ENCODE data around the gene CFAP221.
A peak's percentile ranks its signal among the peaks of the same experiment; 100 is the strongest.

CFAP221 gene

GRCh38 chr2:119694470-119694844 is 150.2 kb downstream of the CFAP221 start:
- H3K4me3 Mint-ChIP-seq, result no peak overlapping the region
- H3K27me3 Mint-ChIP-seq (ENCODE audit: low read depth, poor library complexity), result peaks cover 4% of the 10 kb centered on the region
- DNase-seq, result no peak
- peaks cover 4% of the 10 kb centered on the region for H3K36me3 Mint-ChIP-seq (ENCODE audit: low read depth)
- no peaks in the 10 kb centered on the region for H3K9me3 Mint-ChIP-seq
- no peak for TF ChIP-seq CTCF (IDR thresholded peaks at IDR 0.05)
- H3K4me1 Mint-ChIP-seq, result peaks cover 33% of the 10 kb centered on the region
- no peak overlapping the region for H3K27ac Mint-ChIP-seq

GRCh38 chr2:119694845-119695521 is 150.7 kb downstream of the CFAP221 start:
- Mint-ChIP-seq H3K9me3 (no peaks in the 10 kb centered on the region), H3K27me3 (ENCODE audit: low read depth, poor library complexity) (peaks cover 6% of the 10 kb centered on the region), H3K27ac (peak overlapping the region; percentile 22), H3K36me3 (ENCODE audit: low read depth) (peaks cover 4% of the 10 kb centered on the region), H3K4me3 (peak overlapping the region; percentile 12), H3K4me1 (peaks cover 38% of the 10 kb centered on the region)
- no peak for TF ChIP-seq CTCF (IDR thresholded peaks at IDR 0.05)
- no peak for DNase-seq

- Mint-ChIP-seq H3K4me1 (peaks cover 48% of the 10 kb centered on the region), H3K27me3 (ENCODE audit: low read depth, poor library complexity) (peaks cover 8% of the 10 kb centered on the region), H3K9me3 (no peaks in the 10 kb centered on the region), H3K4me3 (no peak overlapping the region), H3K36me3 (ENCODE audit: low read depth) (peaks cover 4% of the 10 kb centered on the region), H3K27ac (no peak overlapping the region)
- TF ChIP-seq CTCF (IDR thresholded peaks at IDR 0.05), result no peak
- no peak for DNase-seq
These were observed 151.8 kb downstream of the CFAP221 start for GRCh38 chr2:119696005-119696404.

- Mint-ChIP-seq H3K27ac (no peak overlapping the region), H3K4me1 (peaks cover 54% of the 10 kb centered on the region), H3K4me3 (no peak overlapping the region), H3K9me3 (no peaks in the 10 kb centered on the region), H3K36me3 (ENCODE audit: low read depth) (peaks cover 4% of the 10 kb centered on the region), H3K27me3 (ENCODE audit: low read depth, poor library complexity) (peaks cover 13% of the 10 kb centered on the region)
- no peak for DNase-seq
- TF ChIP-seq CTCF (IDR thresholded peaks at IDR 0.05), result no peak
These were observed 152.3 kb downstream of the CFAP221 start for GRCh38 chr2:119696494-119697030.

GRCh38 chr2:119697290-119698020 is 153.2 kb downstream of the CFAP221 start:
- Mint-ChIP-seq H3K36me3 (ENCODE audit: low read depth) (peaks cover 4% of the 10 kb centered on the region), H3K4me1 (peaks cover 57% of the 10 kb centered on the region), H3K27ac (no peak overlapping the region), H3K4me3 (no peak overlapping the region), H3K9me3 (no peaks in the 10 kb centered on the region), H3K27me3 (ENCODE audit: low read depth, poor library complexity) (peaks cover 17% of the 10 kb centered on the region)
- no peak for TF ChIP-seq CTCF (IDR thresholded peaks at IDR 0.05)
- no peak for DNase-seq
